Measurements from ENCODE around the gene WIZ. TPM values are rescaled to one million over a fixed set of nuclear protein-coding genes. Genes with fewer than 3 reads are reported as not detected.

WIZ gene
- total RNA-seq, 2 donors from 2014 or later, result 55.9 to 93.3 TPM

DNA sequence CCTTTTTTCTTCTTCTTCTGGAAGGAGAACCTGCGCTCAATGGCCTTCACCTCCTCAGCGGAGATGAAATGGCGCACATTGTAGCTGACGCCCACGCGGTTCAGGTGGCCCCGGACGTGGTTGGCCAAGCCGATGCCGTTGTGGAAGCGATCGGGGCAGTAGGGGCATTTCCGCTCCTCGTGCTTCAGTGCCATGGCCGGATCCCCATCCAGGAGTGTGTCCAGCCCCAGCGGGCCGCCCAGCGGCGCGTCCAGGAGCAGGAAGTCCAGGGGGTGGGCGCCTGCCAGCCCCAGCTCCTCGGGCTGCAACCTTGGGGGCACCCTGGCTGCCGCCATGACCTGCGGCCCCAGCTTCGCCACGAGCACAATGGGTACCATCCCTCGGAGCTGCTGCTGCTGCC is 11.2 kb downstream of the WIZ start:
- H3K9me3 ChIP-seq, result no peaks in the 10 kb centered on the region
- intact Hi-C loops (cut with DNase I), result loop anchor here (5.0 kb wide), 1 partner anchor 176 kb away; no protein-coding TSS in a partner anchor
- no peak for TF ChIP-seq POLR2A (IDR thresholded peaks at IDR 0.05)
- TF ChIP-seq, protein P1, sequence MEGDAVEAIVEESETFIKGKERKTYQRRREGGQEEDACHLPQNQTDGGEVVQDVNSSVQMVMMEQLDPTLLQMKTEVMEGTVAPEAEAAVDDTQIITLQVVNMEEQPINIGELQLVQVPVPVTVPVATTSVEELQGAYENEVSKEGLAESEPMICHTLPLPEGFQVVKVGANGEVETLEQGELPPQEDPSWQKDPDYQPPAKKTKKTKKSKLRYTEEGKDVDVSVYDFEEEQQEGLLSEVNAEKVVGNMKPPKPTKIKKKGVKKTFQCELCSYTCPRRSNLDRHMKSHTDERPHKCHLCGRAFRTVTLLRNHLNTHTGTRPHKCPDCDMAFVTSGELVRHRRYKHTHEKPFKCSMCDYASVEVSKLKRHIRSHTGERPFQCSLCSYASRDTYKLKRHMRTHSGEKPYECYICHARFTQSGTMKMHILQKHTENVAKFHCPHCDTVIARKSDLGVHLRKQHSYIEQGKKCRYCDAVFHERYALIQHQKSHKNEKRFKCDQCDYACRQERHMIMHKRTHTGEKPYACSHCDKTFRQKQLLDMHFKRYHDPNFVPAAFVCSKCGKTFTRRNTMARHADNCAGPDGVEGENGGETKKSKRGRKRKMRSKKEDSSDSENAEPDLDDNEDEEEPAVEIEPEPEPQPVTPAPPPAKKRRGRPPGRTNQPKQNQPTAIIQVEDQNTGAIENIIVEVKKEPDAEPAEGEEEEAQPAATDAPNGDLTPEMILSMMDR (IDR thresholded peaks at IDR 0.05), result no peak
- no peak for TF ChIP-seq POLR2AphosphoS5 (IDR thresholded peaks at IDR 0.05)
- H3K4me1 ChIP-seq (replicated peaks), result peaks cover under 1% of the 10 kb centered on the region
- H3K36me3 ChIP-seq, result no peaks in the 10 kb centered on the region
- WGBS, result 92% methylated on average over 27 of the region's 27 CpGs
- no peak for DNase-seq (ENCODE audit: low spot score)
- no peak overlapping the region for H3K4me3 ChIP-seq
- no peaks in the 10 kb centered on the region for H3K27me3 ChIP-seq (replicated peaks; ENCODE audit: insufficient read depth)
- no peak overlapping the region for H3K27ac ChIP-seq

DNA sequence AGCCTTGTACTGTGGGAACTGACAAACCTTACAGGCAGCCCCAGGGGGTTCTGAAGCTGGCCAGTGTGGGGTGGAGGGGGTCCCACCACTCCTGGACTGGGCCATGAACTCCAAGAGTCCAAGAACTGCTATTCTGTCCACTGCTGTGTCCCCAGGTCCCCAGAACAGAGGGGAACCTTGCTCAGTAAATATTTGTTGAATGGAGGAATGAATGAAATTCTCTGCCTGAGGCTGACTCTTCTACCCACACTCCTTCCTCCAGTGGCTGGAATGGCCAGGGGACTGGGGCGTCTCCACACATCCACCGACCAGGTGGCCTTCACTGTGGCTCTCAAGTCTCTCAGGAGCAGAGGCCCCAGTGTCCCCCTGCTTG is 11.6 kb downstream of the WIZ start:
- intact Hi-C loops (cut with DNase I), result loop anchor here (5.0 kb wide), 1 partner anchor 176 kb away; no protein-coding TSS in a partner anchor
- TF ChIP-seq POLR2A (IDR thresholded peaks at IDR 0.05), result no peak
- TF ChIP-seq, protein P1 (IDR thresholded peaks at IDR 0.05), result no peak
- TF ChIP-seq POLR2AphosphoS5 (IDR thresholded peaks at IDR 0.05), result no peak
- Histone ChIP-seq H3K9me3 (no peaks in the 10 kb centered on the region), H3K4me3 (no peak overlapping the region), H3K4me1 (replicated peaks) (peaks cover 5% of the 10 kb centered on the region), H3K36me3 (no peaks in the 10 kb centered on the region), H3K27ac (no peak overlapping the region), H3K27me3 (replicated peaks; ENCODE audit: insufficient read depth) (no peaks in the 10 kb centered on the region)
- DNase-seq (ENCODE audit: low spot score), result no peak
- WGBS, result 81% methylated on average over 2 of the region's 2 CpGs

GRCh38 chr19:15437355-15438123 is 12.2 kb downstream of the WIZ start:
- Histone ChIP-seq H3K36me3 (no peaks in the 10 kb centered on the region), H3K27me3 (replicated peaks; ENCODE audit: insufficient read depth) (no peaks in the 10 kb centered on the region), H3K4me1 (replicated peaks) (peaks cover 7% of the 10 kb centered on the region), H3K27ac (no peak overlapping the region), H3K9me3 (no peaks in the 10 kb centered on the region), H3K4me3 (no peak overlapping the region)
- no peak for DNase-seq (ENCODE audit: low spot score)
- TF ChIP-seq POLR2A (IDR thresholded peaks at IDR 0.05) (no peak), POLR2AphosphoS5 (IDR thresholded peaks at IDR 0.05) (peak; percentile 49)
- TF ChIP-seq, protein P1 (IDR thresholded peaks at IDR 0.05), result peak in 3 of 4 experiments; percentile 13 to 42 (median 39)
- intact Hi-C loops (cut with DNase I), result loop anchor here (5.0 kb wide), 1 partner anchor 175 kb away; no protein-coding TSS in a partner anchor
- 68% methylated on average over 10 of the region's 10 CpGs for WGBS

DNA sequence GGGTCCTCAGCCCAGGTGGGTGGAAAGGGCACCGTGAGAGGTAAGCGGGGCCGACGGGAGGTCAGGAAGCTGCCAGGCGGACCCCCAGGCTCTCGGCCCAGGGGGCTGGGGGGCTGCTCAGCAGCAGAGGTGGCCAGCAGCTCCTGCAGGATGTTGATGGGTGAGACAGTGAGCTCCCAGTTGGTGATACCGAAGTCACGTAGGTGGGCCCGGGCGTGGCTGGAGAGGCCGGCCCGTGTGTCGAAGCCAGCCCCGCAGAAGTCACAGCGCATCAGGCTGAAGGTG is 13.0 kb downstream of the WIZ start:
- Histone ChIP-seq H3K4me1 (replicated peaks) (peaks cover 8% of the 10 kb centered on the region), H3K27me3 (replicated peaks; ENCODE audit: insufficient read depth) (no peaks in the 10 kb centered on the region), H3K27ac (no peak overlapping the region), H3K36me3 (no peaks in the 10 kb centered on the region), H3K4me3 (no peak overlapping the region), H3K9me3 (no peaks in the 10 kb centered on the region)
- WGBS, result 86% methylated on average over 15 of the region's 15 CpGs
- DNase-seq (ENCODE audit: low spot score), result no peak
- intact Hi-C loops (cut with DNase I), result loop anchor here (5.0 kb wide), 1 partner anchor 174 kb away; no protein-coding TSS in a partner anchor
- TF ChIP-seq POLR2A (IDR thresholded peaks at IDR 0.05) (no peak), POLR2AphosphoS5 (IDR thresholded peaks at IDR 0.05) (no peak)
- TF ChIP-seq, protein P1 (IDR thresholded peaks at IDR 0.05), result no peak

Measured in prostate gland (tissue), 2 donors.